GM21447 (cell line): ENCODE results near the gene SNX24.

Experiments used
- ATAC-seq: cut with Tn5 transposase; IDR thresholded peaks from one replicate; pipeline ENCODE4 v1.9.1; 2021; ENCODE audit not compliant: unreplicated experiment

SNX24 gene

DNA sequence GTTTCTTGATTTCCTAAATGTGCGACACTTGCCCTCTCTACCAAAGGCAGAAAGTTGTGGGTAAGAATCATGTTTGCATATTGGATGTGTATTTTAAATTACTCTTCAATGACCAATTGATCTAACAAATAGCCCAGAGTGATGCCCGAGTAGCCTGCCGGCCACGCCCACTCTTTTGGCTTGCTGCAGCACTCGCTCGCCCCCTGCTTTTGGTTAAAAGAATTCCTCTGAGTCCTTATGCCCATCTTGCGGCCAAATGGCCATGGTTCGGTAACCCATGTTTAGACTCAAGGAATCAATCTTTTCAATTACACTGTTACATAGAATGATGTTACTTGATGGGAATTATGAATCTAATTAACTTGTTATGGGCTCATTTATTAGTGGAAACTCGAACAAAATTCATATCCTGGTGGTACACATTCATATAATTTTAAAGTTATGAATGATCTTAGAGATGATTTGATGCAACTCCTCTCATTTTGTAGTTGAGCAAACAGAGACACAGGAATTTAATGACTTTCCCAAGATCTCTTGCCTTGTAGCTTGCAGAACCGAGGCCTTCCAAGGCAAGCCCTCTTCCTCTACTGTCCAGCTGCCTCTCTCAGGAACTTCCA is 154.6 kb downstream of the SNX24 start:
- ATAC-seq: peak; percentile 99

DNA sequence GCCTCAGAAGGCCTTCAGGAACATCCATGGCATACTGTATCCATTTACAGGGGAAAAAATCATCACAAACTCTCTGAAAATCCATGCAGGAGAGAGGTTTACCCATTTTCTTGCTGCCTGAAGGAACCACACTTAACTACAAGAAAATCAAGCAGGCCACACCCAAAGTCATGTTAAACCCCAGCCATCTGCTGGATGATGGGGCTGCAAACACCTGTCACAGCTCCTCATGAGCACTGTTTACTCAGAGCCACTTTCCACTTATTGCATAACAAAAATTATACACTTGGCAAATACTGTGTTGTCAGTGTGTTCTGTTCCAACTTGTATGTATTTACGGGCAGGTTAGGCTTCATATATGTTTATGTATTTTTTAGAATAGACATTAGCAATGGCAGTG is 155.3 kb downstream of the SNX24 start:
- no peak for ATAC-seq

DNA sequence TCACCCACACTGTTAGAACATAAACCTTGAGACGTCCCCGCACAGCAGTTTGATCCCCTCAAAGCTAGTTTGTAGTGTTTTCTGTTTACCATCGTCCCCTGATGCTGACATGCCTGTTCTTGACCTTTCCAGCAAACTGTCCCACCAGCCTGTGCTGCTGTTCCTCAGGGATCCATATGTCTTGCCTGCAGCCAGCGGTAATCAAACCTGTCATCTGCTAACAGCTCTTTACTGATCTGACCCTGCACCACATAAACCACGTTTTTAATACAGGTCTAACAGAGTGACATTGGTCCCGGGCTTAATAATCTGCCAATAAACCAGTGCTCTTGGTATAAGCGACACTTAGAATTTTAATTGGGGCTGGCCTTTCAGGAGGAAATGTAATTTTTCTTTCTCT is 156.4 kb downstream of the SNX24 start:
- no peak for ATAC-seq

DNA sequence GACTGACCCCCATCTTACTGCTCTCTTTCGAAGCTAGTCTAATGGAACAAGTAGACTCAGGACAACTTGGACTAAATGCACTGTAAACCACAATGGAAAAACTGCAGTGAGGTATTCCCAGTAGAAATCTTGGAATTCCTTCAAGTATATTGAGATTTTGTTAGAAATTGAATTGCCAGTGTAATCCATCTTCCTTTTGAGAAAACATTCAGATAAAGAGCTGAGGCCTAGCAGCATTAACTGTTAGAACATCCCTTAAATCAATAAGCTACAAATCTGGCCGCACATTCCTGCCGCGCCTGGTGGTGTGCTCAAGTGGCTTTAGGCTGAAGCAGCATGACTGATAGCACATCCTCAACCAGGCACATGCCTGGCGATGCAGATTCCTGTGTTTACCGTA is 161.8 kb downstream of the SNX24 start:
- no peak for ATAC-seq

DNA sequence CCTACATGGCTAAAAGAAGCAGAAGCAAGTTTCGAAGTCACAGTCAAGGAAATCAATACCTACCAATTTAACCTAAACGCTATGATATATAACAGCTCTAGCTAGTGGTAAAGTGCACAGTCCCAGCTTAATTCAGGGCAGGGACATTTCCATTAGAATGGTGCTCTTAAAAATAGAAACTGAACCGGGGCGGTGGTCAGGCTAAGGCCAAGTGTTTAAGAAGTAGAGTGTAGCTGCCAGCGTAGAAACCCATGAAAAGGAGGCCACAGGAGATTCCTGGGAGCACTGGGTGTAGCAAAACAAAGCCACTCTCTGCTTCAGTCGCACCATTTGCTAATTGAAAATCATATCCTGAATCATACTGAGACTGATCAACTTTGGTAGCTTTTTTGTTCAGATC is 162.3 kb downstream of the SNX24 start:
- ATAC-seq: no peak

DNA sequence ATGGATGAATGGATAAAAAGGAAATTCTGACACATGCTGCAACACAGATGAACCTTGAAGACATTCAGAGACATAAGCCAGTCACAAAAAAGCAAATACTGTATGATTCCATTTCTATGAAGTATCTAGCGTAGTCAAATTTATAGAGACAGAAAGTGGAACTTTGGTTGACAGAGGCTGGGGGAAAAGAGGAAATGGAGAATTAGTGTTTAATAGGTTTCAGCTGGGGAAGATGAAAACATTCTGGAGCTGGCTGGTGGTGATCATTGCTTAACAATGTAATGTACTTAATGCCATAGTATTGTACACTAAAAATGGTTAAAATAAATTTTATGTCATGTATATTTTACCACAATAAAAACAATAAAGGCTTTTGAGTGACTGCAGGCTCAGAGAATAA is 166.9 kb downstream of the SNX24 start:
- ATAC-seq: no peak

DNA sequence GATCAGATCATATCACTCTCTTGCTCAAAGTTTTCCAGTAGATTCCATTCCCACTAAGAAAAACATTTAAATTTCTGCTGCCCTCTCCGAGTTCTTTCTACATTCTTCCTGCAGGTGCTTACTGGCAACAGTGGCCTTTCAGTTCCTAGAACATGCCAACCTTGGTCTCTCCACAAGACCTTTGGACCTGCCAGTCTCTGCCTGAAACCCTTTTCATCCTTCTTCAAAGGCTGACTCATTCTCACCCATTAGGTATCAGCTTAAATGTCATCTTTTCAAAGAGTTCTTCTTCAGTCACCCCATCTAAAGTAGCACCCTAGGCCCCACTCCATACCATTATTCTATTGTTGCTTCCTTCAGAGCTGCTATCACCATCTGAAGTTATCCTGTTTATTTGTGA is 169.3 kb downstream of the SNX24 start:
- ATAC-seq: no peak

DNA sequence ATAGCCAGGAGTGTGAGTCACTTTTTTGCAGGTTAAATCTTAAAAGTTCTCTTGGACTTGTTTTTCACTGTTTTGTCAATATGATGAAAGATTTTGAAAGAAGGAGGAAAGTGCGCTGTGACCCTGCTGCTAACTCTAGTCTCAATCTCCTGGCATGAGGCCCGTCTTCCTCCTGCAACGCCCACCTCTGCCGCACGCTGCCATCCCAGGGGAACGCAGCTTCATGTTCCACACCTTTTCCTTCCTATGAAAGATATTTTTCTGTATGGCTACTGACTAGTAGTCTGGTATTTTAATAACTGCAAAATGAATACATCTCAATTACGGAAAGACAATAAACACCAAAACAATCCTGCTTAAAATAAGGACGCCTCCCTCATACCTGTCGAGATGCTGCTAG is 182.8 kb downstream of the SNX24 start:
- ATAC-seq: no peak

DNA sequence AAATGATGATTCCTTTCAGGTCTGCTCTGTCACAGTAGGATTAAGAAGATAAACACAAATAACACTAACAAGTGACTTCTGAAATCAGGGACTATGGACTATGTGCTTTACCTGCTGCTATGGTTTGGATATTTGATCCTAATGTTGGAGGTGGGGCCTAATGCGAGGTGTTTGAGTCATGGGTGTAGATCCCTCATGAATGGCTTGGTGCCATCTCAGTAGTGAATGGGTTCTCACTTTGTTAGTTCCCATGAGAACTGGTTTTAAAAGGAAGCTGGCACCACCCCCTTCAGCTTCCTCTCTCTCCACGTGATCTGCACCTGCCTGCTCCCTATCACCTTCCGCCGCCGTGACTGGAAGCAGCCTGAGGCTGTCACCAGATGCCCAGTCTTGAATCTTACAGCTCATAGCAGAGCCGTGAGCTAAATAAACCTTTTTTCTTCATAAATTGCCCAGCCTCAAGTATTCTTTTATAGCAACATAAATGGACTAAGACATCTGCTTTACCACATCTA is 187.8 kb downstream of the SNX24 start:
- no peak for ATAC-seq

DNA sequence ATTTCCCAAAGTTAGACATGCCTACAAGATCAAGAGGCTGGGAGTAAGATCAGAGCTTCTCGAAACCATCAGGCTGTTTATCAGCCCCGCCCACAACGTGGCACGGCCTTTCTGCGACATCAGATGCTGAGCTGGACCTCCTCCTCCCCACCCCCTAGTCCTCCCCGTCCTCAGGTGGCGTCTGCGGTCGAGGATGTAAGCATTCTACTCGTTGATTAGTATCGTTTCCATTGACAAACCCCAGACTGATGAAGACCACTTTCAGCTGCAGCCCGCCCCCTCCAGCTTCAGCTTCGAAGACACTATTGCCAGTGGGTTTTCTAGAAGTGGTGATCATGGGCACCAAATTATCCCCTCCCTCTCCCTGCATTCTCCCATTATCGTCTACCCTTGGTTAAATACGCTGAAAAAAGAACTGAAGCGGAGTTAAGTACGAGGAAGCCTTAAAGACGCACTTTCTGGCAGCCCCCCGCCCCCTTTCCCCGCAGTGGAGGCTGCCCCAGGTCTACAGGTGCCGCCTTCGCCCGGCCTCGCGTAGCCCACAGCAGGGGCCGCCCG is 190.0 kb downstream of the SNX24 start:
- ATAC-seq: no peak

DNA sequence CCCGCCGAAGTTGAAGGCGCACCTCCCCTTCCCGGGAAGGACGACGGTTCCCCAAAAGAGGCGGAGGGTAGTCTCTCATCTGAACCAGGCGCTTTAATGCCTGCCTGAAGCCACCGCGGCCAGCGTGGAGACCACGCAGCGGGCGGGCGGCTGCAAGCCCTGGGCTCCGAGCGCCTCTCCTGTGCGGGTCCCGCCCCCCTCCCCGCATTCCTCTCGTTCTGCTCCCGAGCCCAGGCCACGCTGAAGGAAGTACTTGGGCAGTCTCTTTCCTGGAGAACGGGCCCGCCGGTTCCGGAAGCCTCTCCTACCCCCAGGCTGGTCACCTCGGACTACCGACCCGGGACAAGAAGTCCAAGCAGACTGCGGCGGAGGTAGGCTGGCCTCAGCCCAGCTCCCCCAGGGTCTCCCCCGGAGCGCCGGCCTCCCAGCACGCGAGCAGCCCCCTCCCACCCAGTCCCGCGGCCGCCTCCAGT is 190.5 kb downstream of the SNX24 start:
- ATAC-seq: peak; percentile 8

DNA sequence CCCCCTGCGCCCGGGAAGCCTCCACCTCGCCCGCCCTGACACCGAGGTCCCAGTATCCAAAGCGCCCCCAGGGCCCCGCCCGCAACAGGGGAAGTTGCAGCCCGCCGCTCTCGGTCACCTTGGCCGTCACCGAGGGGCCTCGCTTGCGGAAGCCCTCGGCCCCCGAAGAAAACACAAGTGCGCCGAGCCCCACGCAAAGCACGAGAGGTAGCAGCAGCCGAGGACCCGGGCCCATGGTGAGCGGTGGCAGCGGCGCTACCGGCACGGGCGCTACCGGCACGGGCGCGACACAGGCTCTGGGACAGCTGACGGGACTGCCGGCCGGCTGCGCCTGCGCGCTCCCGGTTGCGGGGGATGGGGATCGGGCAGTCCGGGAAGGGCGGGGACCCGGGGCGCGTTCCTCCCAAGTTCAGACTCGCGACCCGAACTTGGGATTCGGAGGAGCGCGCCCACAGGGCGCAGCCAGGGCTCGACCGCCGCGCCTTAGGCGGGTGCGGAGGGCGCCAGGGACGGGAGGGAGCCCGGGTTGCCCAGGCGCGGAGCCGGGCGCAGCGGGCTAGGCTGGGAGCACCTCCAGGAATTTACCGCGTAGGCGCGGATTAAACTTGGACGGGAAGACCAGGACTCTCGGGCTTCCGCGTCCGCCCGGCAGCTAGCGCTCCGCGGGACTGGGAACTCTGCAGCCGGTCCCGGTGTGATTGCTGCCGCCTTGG is 191.1 kb downstream of the SNX24 start, which contains the start of gene PPIC:
Gene PPIC, minus strand, starts transcription at position 335 of the 713 bp plus-strand sequence. Its CDS starts 100 bp downstream, at position 235.
- peak; percentile 47 for ATAC-seq

DNA sequence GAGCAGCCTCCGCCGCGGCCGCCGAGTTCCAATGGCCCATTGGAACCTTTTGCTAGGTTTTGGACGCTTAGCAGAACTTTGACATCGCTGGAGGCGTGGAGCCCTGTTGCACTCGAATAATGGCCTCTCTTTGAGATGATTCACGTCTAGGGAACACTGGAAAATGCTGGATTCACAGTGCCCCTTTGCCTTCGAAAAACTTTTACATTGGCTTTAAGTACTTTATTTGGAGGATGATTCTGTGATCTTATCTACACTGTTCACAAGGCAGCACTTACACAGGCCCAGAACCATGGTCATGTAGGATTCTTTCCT is 191.6 kb downstream of the SNX24 start:
- no peak for ATAC-seq

DNA sequence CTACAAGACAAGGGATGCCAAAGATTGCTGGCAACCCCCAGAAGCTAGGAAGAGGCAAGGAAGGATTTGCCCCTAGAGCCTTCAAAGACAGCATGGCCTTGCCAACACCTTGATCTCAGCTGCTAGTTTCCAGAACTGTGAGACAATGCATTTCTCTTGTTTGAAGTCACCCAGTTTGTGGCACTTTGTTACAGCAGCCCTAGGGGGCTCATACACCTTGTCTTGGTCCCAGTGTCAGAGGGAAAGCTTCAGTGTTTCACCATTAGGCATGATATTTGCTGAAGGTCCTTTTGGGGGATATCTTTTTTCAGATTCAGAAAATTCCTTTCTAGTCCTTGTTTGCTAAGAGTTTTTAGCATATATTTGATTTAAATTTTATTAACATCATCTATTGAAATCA is 194.3 kb downstream of the SNX24 start:
- no peak for ATAC-seq

DNA sequence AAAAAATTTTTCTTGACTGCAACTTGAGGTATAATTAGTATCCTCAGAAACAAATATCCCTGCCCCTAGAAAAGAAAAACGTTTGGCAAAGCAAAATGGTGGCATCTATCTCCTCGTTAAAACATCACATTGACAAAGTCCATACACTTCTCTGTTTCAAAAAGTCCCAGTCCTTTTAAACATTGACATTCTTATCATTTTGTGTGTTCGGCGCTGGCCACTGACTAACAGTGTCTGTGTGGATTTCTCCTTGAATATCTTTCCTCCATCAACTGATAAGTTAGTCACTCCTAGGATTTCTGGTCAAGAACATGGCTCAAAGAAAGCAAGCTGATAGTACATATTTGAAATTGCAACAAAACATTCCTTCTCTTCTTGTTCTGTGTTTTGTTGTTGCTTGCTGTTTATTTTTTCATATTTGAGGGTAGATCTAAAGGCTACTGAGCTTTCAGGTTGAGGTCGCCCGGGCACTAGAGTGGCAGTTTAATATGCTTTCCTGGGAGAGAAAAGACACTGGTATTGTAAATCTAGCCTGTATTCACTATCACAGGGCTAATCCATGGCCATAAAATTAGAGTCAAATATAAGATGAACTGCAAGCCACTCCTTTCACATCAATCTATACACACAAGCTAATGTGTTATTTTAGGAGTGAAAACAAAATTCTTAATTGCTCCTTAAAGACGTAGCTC is 199.7 kb downstream of the SNX24 start:
- ATAC-seq: no peak

DNA sequence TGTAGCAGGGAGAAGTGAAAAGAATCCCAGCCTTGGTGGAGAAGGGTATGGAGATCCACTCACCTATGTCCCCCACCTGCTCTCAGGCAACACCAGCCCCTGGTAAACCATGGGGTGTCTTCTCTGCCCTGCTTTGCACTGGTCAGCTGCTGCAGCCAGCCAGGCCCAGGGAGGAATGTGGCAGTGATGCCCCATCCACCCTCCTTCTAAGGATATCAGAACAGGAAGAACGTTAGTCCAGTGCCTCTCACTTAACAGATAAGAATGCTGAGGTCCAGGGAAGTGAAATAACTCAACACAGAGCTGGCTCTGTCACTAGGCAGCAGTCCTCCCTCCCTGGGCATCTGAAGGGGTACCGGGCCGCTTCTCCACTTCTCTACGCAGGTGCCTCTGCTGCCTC is 200.8 kb downstream of the SNX24 start:
- ATAC-seq: no peak

DNA sequence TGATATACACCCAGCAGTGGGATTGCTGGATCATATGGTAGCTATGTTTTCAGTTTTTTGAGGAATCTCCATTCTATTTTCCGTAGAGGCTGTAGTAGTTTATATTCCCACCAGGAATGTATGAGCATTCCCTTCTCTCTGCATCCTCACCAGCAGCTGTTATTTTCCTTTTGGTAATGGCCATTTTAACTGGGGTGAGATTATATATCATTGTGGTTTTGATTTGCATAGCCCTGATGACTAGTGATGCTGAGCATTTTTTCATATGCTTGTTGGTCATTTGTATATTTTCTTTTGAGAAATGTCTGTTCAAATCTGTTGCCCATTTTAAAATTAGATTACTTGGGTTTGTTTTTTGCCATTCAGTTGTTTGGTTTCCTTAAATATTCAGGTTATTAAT is 202.3 kb downstream of the SNX24 start:
- ATAC-seq: no peak

DNA sequence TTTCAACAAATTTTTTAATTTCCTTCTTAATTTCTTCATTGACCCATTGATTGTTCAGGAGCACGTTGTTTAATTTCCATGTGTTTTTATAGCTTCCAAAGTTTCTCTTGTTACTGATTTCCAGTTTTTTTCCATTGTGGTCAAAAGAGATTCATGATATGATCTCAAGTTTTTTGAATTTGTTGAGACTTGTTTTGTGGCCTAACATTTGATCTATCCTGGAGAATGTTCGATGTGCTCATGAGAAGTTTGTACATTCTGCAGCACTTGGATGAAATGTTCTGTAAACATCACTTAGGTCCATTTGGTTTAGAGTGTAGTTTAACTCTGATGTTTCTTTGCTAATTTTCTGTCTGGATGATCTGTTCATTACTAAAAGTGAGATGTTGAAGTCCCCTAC is 205.8 kb downstream of the SNX24 start:
- no peak for ATAC-seq
